HepG2 (cell line): ENCODE measurements around the gene SERINC5. TPM values are rescaled to one million over a fixed set of nuclear protein-coding genes. Genes with fewer than 3 reads are reported as not detected.

Source experiments
- ARHGAP35 ChIP-seq: sonication (generic); formaldehyde crosslinking; IDR thresholded peaks from 2 replicates; pipeline ENCODE4 v1.9.0; 2022; ENCODE audit warnings: mild to moderate bottlenecking, inconsistent platforms, moderate library complexity, missing genetic modification reagents, borderline replicate concordance
- CREB1 ChIP-seq, 2 experiments: fragments of 450-650 bp in 1 of 2; IDR thresholded peaks; 2 replicates each; pipeline ENCODE4 v1.6.1; 2016 to 2017; ENCODE audit warnings: control low read depth in 1 of 2, mild to moderate bottlenecking in 1 of 2, missing compliant biosample characterization in 1 of 2, missing genetic modification characterization in 1 of 2
- E2F2 ChIP-seq: sonication (generic); formaldehyde crosslinking; IDR thresholded peaks from 2 replicates; pipeline ENCODE4 v1.4.0; 2020; ENCODE audit warnings: missing genetic modification reagents, borderline replicate concordance
- ELF3 ChIP-seq: IDR thresholded peaks from 2 replicates; pipeline ENCODE4 v1.6.1; 2016; ENCODE audit warnings: missing genetic modification reagents, missing compliant biosample characterization
- HCFC1 ChIP-seq: fragments of 150-350 bp; IDR thresholded peaks from 2 replicates; pipeline ENCODE4 v1.6.1; 2014; ENCODE audit warnings: low read depth, low read length
- HOXA7 ChIP-seq: sonication (generic); formaldehyde crosslinking; IDR thresholded peaks from 2 replicates; pipeline ENCODE4 v1.8.1; 2022; ENCODE audit warnings: mild to moderate bottlenecking, missing genetic modification reagents, moderate library complexity
- HOXD1 ChIP-seq: sonication (generic); formaldehyde crosslinking; IDR thresholded peaks from 2 replicates; pipeline ENCODE4 v1.5.0; 2020; ENCODE audit warnings: missing genetic modification reagents
- KDM5B ChIP-seq: sonication (generic); formaldehyde crosslinking; IDR thresholded peaks from 2 replicates; pipeline ENCODE4 v1.4.0; 2020; ENCODE audit warnings: missing genetic modification reagents, mild to moderate bottlenecking, borderline replicate concordance
- THAP8 ChIP-seq: sonication (generic); formaldehyde crosslinking; IDR thresholded peaks from 2 replicates; pipeline ENCODE4 v1.5.1; 2020; ENCODE audit warnings: missing genetic modification reagents, mild to moderate bottlenecking, borderline replicate concordance
- THAP9 ChIP-seq: sonication (generic); formaldehyde crosslinking; IDR thresholded peaks from 2 replicates; pipeline ENCODE4; 2020; ENCODE audit warnings: missing genetic modification reagents, mild to moderate bottlenecking, borderline replicate concordance
- TIGD3 ChIP-seq: sonication (generic); formaldehyde crosslinking; IDR thresholded peaks from 2 replicates; pipeline ENCODE4 v1.5.1; 2020; ENCODE audit warnings: mild to moderate bottlenecking, missing genetic modification reagents, borderline replicate concordance
- ZBTB26 ChIP-seq: IDR thresholded peaks from 2 replicates; pipeline ENCODE4 v1.6.1; 2016; ENCODE audit warnings: missing compliant biosample characterization, missing genetic modification reagents, borderline replicate concordance
- ZFX ChIP-seq: sonication (generic); formaldehyde crosslinking; IDR thresholded peaks from 2 replicates; pipeline ENCODE4 v1.4.0; 2020; ENCODE audit warnings: mild to moderate bottlenecking, low read depth, missing genetic modification reagents, moderate library complexity
- ZNF136 ChIP-seq: sonication (generic); formaldehyde crosslinking; IDR thresholded peaks from 2 replicates; pipeline ENCODE4 v1.8.1; 2022; ENCODE audit warnings: low read depth, mild to moderate bottlenecking, moderate library complexity, missing genetic modification reagents
- ZNF138 ChIP-seq: sonication (generic); formaldehyde crosslinking; IDR thresholded peaks from 2 replicates; pipeline ENCODE4 v1.5.0; 2020; ENCODE audit warnings: mild to moderate bottlenecking, low read depth, missing genetic modification reagents
- ZNF251 ChIP-seq: sonication (generic); formaldehyde crosslinking; IDR thresholded peaks from 2 replicates; pipeline ENCODE4 v1.9.0; 2021; ENCODE audit warnings: mild to moderate bottlenecking, missing genetic modification reagents
- ZNF513 ChIP-seq: sonication (generic); formaldehyde crosslinking; conservative IDR thresholded peaks from 2 replicates; pipeline ENCODE4 v1.5.0; 2020; ENCODE audit warnings: missing genetic modification reagents
- polyA plus RNA-seq, 8 experiments: library from polyadenylated mRNA; depleted of rRNA in 3 of 8; stranded (reverse) in 7 of 8; unstranded in 1 of 8; fragments of >200 nt; fragmentation: Illumina TruSeq in 4 of 8; extraction: Trizol in 4 of 8; gene quantifications; 2 replicates each; pipeline versions ENCODE4 v1.2.1 to v1.2.3, GENCODE V29; 2011 to 2016; ENCODE audit warnings: low read depth in 4 of 8, missing spikeins in 1 of 8, mixed read lengths in 1 of 8; ENCODE audit not compliant: insufficient read depth in 1 of 8
- total RNA-seq, 5 experiments: library from RNA; depleted of rRNA; stranded (reverse); fragments of >200 nt; fragmentation: Illumina TruSeq; extraction: Trizol; gene quantifications; 2 replicates each; pipeline ENCODE4 v1.2.3, GENCODE V29; 2016; ENCODE audit warnings: low read depth in 1 of 5

Gene SERINC5
- total and polyA plus RNA-seq, 2 of the 13 experiments (the other 11 are each of a cell fraction or from before 2014, with no cell fraction given) = 17.3 to 22.8 TPM

GRCh38 chr5:80255811-80256712 is at the start of gene SERINC5 (continued):
- TF ChIP-seq ZBTB26 (peak; percentile 14), ZNF251 (CRISPR knock-in tag) (no peak), ZFX (CRISPR knock-in tag) (peak; percentile 93), HCFC1 (no peak), KDM5B (CRISPR knock-in tag) (peak; percentile 86), HOXA7 (CRISPR knock-in tag) (no peak), ZNF513 (CRISPR knock-in tag) (no peak), HOXD1 (no peak), ZNF136 (CRISPR knock-in tag) (no peak), CREB1 (IDR thresholded peaks at IDR 0.05) (no peak), CREB1 (CRISPR knock-in tag; IDR thresholded peaks at IDR 0.05) (no peak), ZNF138 (CRISPR knock-in tag) (peak; percentile 92), ARHGAP35 (CRISPR knock-in tag) (peak; percentile 88), ELF3 (CRISPR knock-in tag) (peak; percentile 93), THAP8 (no peak), TIGD3 (no peak), THAP9 (no peak), E2F2 (CRISPR knock-in tag) (no peak)
